ENCODE measurements around the gene AKT3.

GRCh38 chr1:243731974-243732625 is 117.9 kb downstream of the AKT3 start:
- TF ChIP-seq EP300 (IDR thresholded peaks at IDR 0.05) (no peak), POLR2AphosphoS5 (IDR thresholded peaks at IDR 0.05) (no peak), POLR2A (IDR thresholded peaks at IDR 0.05) (no peak)
